ENCODE data around the gene UPF1. TPM values are rescaled to one million over a fixed set of nuclear protein-coding genes. Genes with fewer than 3 reads are reported as not detected.

UPF1 gene
- total and polyA plus RNA-seq, 2 of the 13 experiments (the other 11 are each of a cell fraction or from before 2014, with no cell fraction given): 16.9 to 41.8 TPM

DNA sequence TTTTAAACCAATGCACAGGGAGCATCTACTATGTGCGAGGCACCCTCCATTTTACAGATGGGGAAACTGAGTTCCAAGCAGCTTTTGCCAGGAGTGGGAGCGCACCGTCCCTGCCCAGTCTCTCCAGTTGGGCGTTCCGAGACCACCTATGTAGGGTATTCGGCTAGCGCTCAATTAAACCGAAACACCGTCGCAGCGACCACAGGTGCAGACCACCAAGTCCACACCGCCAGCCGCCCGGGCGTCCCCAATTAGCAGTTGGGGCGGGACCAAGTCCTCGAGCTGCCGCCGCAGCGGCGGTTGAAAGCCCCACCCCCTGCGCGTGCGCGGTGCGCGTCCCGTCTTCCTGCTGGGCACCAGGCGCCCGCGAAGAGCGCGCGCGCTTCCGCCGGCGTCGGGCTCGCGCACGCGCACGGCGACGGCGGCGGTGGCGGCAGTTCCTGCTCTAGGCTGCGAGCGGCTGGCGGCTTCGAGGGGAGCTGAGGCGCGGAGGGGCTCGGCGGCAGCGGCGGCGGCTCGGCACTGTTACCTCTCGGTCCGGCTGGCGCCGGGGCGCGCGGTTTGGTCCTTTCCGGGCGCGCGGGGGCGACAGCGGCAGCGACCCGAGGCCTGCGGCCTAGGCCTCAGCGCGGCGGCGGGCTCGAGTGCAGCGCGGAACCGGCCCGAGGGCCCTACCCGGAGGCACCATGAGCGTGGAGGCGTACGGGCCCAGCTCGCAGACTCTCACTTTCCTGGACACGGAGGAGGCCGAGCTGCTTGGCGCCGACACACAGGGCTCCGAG is at the start of gene UPF1 (continued):
- TF ChIP-seq, protein P1, sequence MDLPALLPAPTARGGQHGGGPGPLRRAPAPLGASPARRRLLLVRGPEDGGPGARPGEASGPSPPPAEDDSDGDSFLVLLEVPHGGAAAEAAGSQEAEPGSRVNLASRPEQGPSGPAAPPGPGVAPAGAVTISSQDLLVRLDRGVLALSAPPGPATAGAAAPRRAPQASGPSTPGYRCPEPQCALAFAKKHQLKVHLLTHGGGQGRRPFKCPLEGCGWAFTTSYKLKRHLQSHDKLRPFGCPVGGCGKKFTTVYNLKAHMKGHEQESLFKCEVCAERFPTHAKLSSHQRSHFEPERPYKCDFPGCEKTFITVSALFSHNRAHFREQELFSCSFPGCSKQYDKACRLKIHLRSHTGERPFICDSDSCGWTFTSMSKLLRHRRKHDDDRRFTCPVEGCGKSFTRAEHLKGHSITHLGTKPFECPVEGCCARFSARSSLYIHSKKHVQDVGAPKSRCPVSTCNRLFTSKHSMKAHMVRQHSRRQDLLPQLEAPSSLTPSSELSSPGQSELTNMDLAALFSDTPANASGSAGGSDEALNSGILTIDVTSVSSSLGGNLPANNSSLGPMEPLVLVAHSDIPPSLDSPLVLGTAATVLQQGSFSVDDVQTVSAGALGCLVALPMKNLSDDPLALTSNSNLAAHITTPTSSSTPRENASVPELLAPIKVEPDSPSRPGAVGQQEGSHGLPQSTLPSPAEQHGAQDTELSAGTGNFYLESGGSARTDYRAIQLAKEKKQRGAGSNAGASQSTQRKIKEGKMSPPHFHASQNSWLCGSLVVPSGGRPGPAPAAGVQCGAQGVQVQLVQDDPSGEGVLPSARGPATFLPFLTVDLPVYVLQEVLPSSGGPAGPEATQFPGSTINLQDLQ (CRISPR knock-in tag; IDR thresholded peaks at IDR 0.05): peak; percentile 78; the same call in 1 of the 2 replicates
- TF ChIP-seq PHF8 (CRISPR knock-in tag; IDR thresholded peaks at IDR 0.05): peak; percentile 80
- TF ChIP-seq, protein P2, sequence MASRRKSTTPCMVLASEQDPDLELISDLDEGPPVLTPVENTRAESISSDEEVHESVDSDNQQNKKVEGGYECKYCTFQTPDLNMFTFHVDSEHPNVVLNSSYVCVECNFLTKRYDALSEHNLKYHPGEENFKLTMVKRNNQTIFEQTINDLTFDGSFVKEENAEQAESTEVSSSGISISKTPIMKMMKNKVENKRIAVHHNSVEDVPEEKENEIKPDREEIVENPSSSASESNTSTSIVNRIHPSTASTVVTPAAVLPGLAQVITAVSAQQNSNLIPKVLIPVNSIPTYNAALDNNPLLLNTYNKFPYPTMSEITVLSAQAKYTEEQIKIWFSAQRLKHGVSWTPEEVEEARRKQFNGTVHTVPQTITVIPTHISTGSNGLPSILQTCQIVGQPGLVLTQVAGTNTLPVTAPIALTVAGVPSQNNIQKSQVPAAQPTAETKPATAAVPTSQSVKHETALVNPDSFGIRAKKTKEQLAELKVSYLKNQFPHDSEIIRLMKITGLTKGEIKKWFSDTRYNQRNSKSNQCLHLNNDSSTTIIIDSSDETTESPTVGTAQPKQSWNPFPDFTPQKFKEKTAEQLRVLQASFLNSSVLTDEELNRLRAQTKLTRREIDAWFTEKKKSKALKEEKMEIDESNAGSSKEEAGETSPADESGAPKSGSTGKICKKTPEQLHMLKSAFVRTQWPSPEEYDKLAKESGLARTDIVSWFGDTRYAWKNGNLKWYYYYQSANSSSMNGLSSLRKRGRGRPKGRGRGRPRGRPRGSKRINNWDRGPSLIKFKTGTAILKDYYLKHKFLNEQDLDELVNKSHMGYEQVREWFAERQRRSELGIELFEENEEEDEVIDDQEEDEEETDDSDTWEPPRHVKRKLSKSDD (CRISPR knock-in tag; IDR thresholded peaks at IDR 0.05; ENCODE audit: low read depth): peak; percentile 40; the same call in 1 of the 2 replicates
- TF ChIP-seq ZNF484 (CRISPR knock-in tag; IDR thresholded peaks at IDR 0.05; ENCODE audit: borderline replicate concordance, low read depth): no peak
- no peak for TF ChIP-seq RFX3 (CRISPR knock-in tag; IDR thresholded peaks at IDR 0.05)
- TF ChIP-seq, protein P3, sequence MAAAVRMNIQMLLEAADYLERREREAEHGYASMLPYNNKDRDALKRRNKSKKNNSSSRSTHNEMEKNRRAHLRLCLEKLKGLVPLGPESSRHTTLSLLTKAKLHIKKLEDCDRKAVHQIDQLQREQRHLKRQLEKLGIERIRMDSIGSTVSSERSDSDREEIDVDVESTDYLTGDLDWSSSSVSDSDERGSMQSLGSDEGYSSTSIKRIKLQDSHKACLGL (CRISPR knock-in tag; IDR thresholded peaks at IDR 0.05): peak; percentile 42; the same call in 1 of the 2 replicates
- TF ChIP-seq, protein P4, sequence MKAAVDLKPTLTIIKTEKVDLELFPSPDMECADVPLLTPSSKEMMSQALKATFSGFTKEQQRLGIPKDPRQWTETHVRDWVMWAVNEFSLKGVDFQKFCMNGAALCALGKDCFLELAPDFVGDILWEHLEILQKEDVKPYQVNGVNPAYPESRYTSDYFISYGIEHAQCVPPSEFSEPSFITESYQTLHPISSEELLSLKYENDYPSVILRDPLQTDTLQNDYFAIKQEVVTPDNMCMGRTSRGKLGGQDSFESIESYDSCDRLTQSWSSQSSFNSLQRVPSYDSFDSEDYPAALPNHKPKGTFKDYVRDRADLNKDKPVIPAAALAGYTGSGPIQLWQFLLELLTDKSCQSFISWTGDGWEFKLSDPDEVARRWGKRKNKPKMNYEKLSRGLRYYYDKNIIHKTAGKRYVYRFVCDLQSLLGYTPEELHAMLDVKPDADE (CRISPR knock-in tag; IDR thresholded peaks at IDR 0.05): no peak
- no peak for TF ChIP-seq ZNF335 (CRISPR knock-in tag; IDR thresholded peaks at IDR 0.05)
- 0 out of 2 replicates have a peak, but pooled peaks have one; percentile 39 for TF ChIP-seq ZNF768 (CRISPR knock-in tag; IDR thresholded peaks at IDR 0.05)
- TF ChIP-seq, protein P5, sequence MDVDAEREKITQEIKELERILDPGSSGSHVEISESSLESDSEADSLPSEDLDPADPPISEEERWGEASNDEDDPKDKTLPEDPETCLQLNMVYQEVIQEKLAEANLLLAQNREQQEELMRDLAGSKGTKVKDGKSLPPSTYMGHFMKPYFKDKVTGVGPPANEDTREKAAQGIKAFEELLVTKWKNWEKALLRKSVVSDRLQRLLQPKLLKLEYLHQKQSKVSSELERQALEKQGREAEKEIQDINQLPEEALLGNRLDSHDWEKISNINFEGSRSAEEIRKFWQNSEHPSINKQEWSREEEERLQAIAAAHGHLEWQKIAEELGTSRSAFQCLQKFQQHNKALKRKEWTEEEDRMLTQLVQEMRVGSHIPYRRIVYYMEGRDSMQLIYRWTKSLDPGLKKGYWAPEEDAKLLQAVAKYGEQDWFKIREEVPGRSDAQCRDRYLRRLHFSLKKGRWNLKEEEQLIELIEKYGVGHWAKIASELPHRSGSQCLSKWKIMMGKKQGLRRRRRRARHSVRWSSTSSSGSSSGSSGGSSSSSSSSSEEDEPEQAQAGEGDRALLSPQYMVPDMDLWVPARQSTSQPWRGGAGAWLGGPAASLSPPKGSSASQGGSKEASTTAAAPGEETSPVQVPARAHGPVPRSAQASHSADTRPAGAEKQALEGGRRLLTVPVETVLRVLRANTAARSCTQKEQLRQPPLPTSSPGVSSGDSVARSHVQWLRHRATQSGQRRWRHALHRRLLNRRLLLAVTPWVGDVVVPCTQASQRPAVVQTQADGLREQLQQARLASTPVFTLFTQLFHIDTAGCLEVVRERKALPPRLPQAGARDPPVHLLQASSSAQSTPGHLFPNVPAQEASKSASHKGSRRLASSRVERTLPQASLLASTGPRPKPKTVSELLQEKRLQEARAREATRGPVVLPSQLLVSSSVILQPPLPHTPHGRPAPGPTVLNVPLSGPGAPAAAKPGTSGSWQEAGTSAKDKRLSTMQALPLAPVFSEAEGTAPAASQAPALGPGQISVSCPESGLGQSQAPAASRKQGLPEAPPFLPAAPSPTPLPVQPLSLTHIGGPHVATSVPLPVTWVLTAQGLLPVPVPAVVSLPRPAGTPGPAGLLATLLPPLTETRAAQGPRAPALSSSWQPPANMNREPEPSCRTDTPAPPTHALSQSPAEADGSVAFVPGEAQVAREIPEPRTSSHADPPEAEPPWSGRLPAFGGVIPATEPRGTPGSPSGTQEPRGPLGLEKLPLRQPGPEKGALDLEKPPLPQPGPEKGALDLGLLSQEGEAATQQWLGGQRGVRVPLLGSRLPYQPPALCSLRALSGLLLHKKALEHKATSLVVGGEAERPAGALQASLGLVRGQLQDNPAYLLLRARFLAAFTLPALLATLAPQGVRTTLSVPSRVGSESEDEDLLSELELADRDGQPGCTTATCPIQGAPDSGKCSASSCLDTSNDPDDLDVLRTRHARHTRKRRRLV (CRISPR knock-in tag; IDR thresholded peaks at IDR 0.05): no peak
- peak; percentile 52 for TF ChIP-seq AGO2 (optimal IDR thresholded peaks at IDR 0.05; ENCODE audit: low read depth, low read length)
- TF ChIP-seq SNAPC2 (CRISPR knock-in tag; IDR thresholded peaks at IDR 0.05): no peak
- peak; percentile 74 for TF ChIP-seq IKZF4 (CRISPR knock-in tag; IDR thresholded peaks at IDR 0.05; ENCODE audit: borderline replicate concordance, low read depth, not compliant biosample characterization)
- no peak for TF ChIP-seq HIVEP1 (CRISPR knock-in tag; IDR thresholded peaks at IDR 0.05)
- TF ChIP-seq TCF12 (IDR thresholded peaks at IDR 0.05): no peak
- TF ChIP-seq TCF12 (CRISPR knock-in tag; IDR thresholded peaks at IDR 0.05): 0 out of 2 replicates have a peak, but pooled peaks have one; percentile 13

Measured in HepG2 (cell line).